Astrocyte of the hippocampus (primary cell): ENCODE data around the gene OR5B3.
A peak's percentile ranks its signal among the peaks of the same experiment; 100 is the strongest.
"Not testable (repeated sequence)": the region's sequence is repeated elsewhere in the genome, so short reads cannot be mapped to it uniquely, and the experiment has no call there.

Source experiments
- DNase-seq: peaks from one replicate; pipeline ENCODE4 v3.0.0; 2011; ENCODE audit warnings: low read depth, low spot score

Gene OR5B3

GRCh38 chr11:58406774-58407173, at the start of gene OR5B3:
Gene OR5B3, minus strand, starts transcription at chr11:58406874. Its CDS starts 3,465 bp downstream, at chr11:58403409.
- no peak for DNase-seq

- no peak for DNase-seq
These were observed 44.9 kb upstream of the OR5B3 start for GRCh38 chr11:58451585-58451984.

GRCh38 chr11:58446294-58446693, 39.6 kb upstream of the OR5B3 start:
- no peak for DNase-seq

- DNase-seq: no peak
These were observed 37.6 kb upstream of the OR5B3 start for GRCh38 chr11:58444300-58444699.

- DNase-seq: no peak
These were observed 35.5 kb upstream of the OR5B3 start, which contains the start of gene OR5B12 for GRCh38 chr11:58442136-58442535. Gene OR5B12, minus strand, starts transcription at chr11:58442236. Its CDS starts 2,085 bp downstream, at chr11:58440151.

- DNase-seq: no peak
These were observed 31.8 kb upstream of the OR5B3 start for GRCh38 chr11:58438486-58438885.

GRCh38 chr11:58434217-58434616, 27.5 kb upstream of the OR5B3 start:
- no peak for DNase-seq

- DNase-seq: no peak
These were observed 27.0 kb upstream of the OR5B3 start for GRCh38 chr11:58433638-58434203.

- no peak for DNase-seq
These were observed 22.6 kb upstream of the OR5B3 start for GRCh38 chr11:58429273-58429672.

GRCh38 chr11:58428021-58428420, 21.3 kb upstream of the OR5B3 start, which contains the start of gene OR5B2:
Gene OR5B2, minus strand, starts transcription at chr11:58428121. Its CDS starts 4,860 bp downstream, at chr11:58423261.
- DNase-seq: no peak

- DNase-seq: not testable (repeated sequence)
These were observed 7.1 kb downstream of the OR5B3 start for GRCh38 chr11:58399622-58400021.

- no peak for DNase-seq
These were observed 11.1 kb downstream of the OR5B3 start for GRCh38 chr11:58395581-58395980.

- peak; percentile 10 for DNase-seq
These were observed 12.5 kb downstream of the OR5B3 start for GRCh38 chr11:58394195-58394594.

- DNase-seq: no peak
These were observed 13.9 kb downstream of the OR5B3 start for GRCh38 chr11:58392746-58393145.

GRCh38 chr11:58391879-58392278, 14.8 kb downstream of the OR5B3 start:
- DNase-seq: no peak

- no peak for DNase-seq
These were observed 16.1 kb downstream of the OR5B3 start for GRCh38 chr11:58390551-58391063.

- no peak for DNase-seq
These were observed 47.7 kb downstream of the OR5B3 start, which contains the start of gene OR5B17 for GRCh38 chr11:58358969-58359368. Gene OR5B17, minus strand, starts transcription at chr11:58359069. Its CDS starts 0 bp downstream, at chr11:58359069.

- DNase-seq: no peak
These were observed 51.9 kb downstream of the OR5B3 start for GRCh38 chr11:58354727-58355126.
